Breast epithelium (tissue), 4 donors: ENCODE data around the gene ADH1A. TPM values are rescaled to one million over a fixed set of nuclear protein-coding genes. Genes with fewer than 3 reads are reported as not detected.

Source experiments
- DNase-seq, 2 donors: peaks; one replicate each; pipeline ENCODE4 v3.0.0-alpha.2; 2019; ENCODE audit warnings: low spot score in 2 of 2
- H3K27ac ChIP-seq, 2 donors: fragments of 200-600 bp; sonication (generic) in 1 of 2; one replicate each; pipeline ENCODE4 v1.5.1; 2016 to 2019; ENCODE audit warnings: mild to moderate bottlenecking in 1 of 2
- H3K27me3 ChIP-seq, 2 donors: fragments of 200-600 bp; sonication (generic) in 1 of 2; one replicate each; pipeline versions ENCODE4 v1.5.1 to v1.6.0; 2017 to 2019; ENCODE audit warnings: control low read depth in 1 of 2, mild to moderate bottlenecking in 1 of 2
- H3K36me3 ChIP-seq: fragments of 200-600 bp; one replicate; pipeline ENCODE4 v1.5.1; 2019
- H3K4me1 ChIP-seq, 2 donors: fragments of 200-600 bp; sonication (generic); one replicate each; pipeline ENCODE4 v1.5.1; 2016 to 2019; ENCODE audit warnings: control low read depth in 1 of 2
- H3K4me3 ChIP-seq, 3 donors: fragments of 200-600 bp; sonication (generic); 1 replicate in 2 of 3; 2 replicates in 1 of 3; pipeline ENCODE4 v1.5.1; 2016 to 2019; ENCODE audit warnings: mild to moderate bottlenecking in 3 of 3, moderate library complexity in 2 of 3
- H3K9me3 ChIP-seq, 2 donors: fragments of 200-600 bp; sonication (generic) in 1 of 2; one replicate each; pipeline ENCODE4 v1.5.1; 2016 to 2019; ENCODE audit warnings: control low read depth in 1 of 2
- POLR2A ChIP-seq: fragments of 450-650 bp; IDR thresholded peaks from one replicate; pipeline ENCODE4 v1.6.1; 2016; ENCODE audit warnings: antibody characterized with exemption, mild to moderate bottlenecking, moderate library complexity
- POLR2AphosphoS5 ChIP-seq, 3 donors: sonication (generic); formaldehyde crosslinking; IDR thresholded peaks; one replicate each; pipeline ENCODE4 v1.6.1; 2017; ENCODE audit warnings: antibody characterized with exemption in 3 of 3
- intact Hi-C: fragments of 100-400 bp; cut with DNase I; formaldehyde crosslinking; loops from one replicate; pipeline ENCODE4 v1.15.1; 2023; ENCODE audit warnings: low total_unique reads
- total RNA-seq, 3 donors: library from RNA; depleted of rRNA; stranded (reverse); fragments of >200 nt; gene quantifications; one replicate each; pipeline ENCODE4 v1.1.0, GENCODE V29; 2016
- TF ChIP-seq, protein P1 (sequence below), 3 donors: fragments of 450-650 bp; IDR thresholded peaks; one replicate each; pipeline ENCODE4 v1.5.1; 2016 to 2017; ENCODE audit warnings: antibody characterized with exemption in 3 of 3, mild to moderate bottlenecking in 3 of 3, moderate library complexity in 3 of 3

Gene ADH1A
- total RNA-seq, 3 donors from 2014 or later = 0.66 to 2.3 TPM; not detected in 1

DNA sequence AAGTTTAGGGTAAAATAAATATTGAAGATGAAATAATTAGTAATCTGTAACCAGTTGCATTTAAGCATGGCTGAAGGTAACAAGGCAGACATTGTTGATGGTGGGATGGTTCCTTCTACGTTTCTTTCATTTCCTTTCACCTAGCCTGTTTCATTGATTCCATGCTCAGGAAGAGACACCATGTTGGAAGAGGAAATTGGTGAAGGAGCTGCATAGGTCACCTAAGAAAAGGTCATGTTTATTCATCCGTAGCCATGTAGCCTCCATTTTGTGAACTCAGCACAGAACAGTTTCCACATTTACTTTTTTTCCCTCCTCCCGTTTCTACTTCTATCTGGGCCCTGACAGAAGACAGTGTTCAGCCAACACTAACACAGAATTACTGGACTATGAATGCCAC lies 26.6 kb upstream of the ADH1A start:
- H3K36me3 ChIP-seq = no peaks in the 10 kb centered on the region
- no peaks in the 10 kb centered on the region for H3K27me3 ChIP-seq
- H3K4me1 ChIP-seq = no peaks in the 10 kb centered on the region
- H3K9me3 ChIP-seq = no peaks in the 10 kb centered on the region
- peak overlapping the region in 2 of 3 donors; percentile 40 to 45 for H3K4me3 ChIP-seq
- no peak for TF ChIP-seq POLR2A
- TF ChIP-seq POLR2AphosphoS5 (IDR thresholded peaks at IDR 0.05) = no peak
- TF ChIP-seq, protein P1, sequence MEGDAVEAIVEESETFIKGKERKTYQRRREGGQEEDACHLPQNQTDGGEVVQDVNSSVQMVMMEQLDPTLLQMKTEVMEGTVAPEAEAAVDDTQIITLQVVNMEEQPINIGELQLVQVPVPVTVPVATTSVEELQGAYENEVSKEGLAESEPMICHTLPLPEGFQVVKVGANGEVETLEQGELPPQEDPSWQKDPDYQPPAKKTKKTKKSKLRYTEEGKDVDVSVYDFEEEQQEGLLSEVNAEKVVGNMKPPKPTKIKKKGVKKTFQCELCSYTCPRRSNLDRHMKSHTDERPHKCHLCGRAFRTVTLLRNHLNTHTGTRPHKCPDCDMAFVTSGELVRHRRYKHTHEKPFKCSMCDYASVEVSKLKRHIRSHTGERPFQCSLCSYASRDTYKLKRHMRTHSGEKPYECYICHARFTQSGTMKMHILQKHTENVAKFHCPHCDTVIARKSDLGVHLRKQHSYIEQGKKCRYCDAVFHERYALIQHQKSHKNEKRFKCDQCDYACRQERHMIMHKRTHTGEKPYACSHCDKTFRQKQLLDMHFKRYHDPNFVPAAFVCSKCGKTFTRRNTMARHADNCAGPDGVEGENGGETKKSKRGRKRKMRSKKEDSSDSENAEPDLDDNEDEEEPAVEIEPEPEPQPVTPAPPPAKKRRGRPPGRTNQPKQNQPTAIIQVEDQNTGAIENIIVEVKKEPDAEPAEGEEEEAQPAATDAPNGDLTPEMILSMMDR (IDR thresholded peaks at IDR 0.05) = no peak
- peak overlapping the region in 1 of 2 donors; percentile 78 for H3K27ac ChIP-seq
- DNase-seq = no peak
- intact Hi-C loops = no loop called here

- intact Hi-C loops = no loop called here
- Histone ChIP-seq H3K36me3 (no peaks in the 10 kb centered on the region), H3K27ac (peak overlapping the region in 1 of 2 donors; percentile 10), H3K4me3 (peak overlapping the region in 2 of 3 donors; percentile 40 to 45), H3K27me3 (no peaks in the 10 kb centered on the region), H3K4me1 (no peaks in the 10 kb centered on the region), H3K9me3 (no peaks in the 10 kb centered on the region)
- TF ChIP-seq POLR2A (no peak), POLR2AphosphoS5 (IDR thresholded peaks at IDR 0.05) (peak in 2 of 3 donors; percentile 16 to 21)
- TF ChIP-seq, protein P1 (IDR thresholded peaks at IDR 0.05) = no peak
- no peak for DNase-seq
These were observed 25.1 kb upstream of the ADH1A start for GRCh38 chr4:99315839-99316238.

DNA sequence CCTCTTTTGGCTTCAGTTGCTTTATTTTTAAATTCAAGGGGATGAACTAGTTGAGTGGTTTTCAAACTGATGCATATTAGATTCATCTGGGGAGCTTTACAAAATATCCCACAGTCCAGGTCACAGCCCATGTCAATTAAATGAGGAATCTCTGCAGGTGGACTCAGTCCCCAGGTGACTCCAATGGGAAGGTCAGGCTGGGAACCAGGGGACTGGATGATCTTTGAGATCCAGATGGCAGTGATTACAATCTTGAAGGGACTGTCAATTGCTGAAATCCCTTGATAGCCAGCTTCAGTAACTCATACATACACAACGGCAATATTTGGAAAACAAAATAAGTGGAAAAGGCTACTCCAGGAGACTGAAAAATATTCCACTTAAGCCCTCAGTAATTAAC lies 23.4 kb upstream of the ADH1A start:
- no peaks in the 10 kb centered on the region for H3K9me3 ChIP-seq
- H3K27me3 ChIP-seq = no peaks in the 10 kb centered on the region
- no peaks in the 10 kb centered on the region for H3K36me3 ChIP-seq
- H3K27ac ChIP-seq = peak overlapping the region in 1 of 2 donors; percentile 30
- no peak for DNase-seq
- no peaks in the 10 kb centered on the region for H3K4me1 ChIP-seq
- TF ChIP-seq, protein P1 (IDR thresholded peaks at IDR 0.05) = no peak
- TF ChIP-seq POLR2AphosphoS5 (IDR thresholded peaks at IDR 0.05) (no peak), POLR2A (no peak)
- H3K4me3 ChIP-seq = peak overlapping the region in 1 of 3 donors; percentile 15
- intact Hi-C loops = no loop called here

GRCh38 chr4:99310389-99310788 lies 19.6 kb upstream of the ADH1A start:
- intact Hi-C loops = no loop called here

DNA sequence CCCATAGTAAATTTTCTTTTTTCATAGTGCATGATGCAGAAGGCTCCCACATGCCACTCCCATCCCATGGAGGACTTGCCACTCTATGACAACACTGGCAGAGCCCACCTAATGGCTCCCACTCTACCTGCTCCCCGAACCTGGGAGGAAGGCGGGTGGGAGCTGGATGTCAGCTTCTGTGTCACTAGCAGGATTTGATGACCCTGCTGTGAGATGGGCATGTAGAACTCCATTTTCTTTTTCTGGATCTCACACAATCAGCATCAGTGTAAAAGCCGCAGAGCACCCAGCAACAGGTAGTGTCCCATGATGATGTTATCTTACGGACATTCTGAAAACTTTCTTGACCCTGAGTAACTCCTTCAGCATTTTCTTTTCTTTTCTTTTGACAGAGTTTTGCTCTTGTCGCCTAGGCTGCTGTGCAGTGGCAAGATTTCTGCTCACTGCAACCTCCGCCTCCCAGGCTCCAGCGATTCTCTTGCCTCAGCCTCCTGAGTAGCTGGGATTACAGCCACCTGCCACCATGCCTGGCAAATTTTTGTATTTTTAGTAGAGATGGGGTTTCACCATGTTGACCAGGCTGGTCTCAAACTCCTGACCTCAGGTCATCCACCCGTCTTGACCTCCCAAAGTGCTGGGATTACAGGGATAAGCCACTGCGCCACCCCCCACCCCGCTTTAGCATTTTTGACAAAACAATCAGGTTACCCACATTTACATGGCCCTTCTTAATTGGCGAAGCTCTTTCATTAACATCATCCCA lies 15.0 kb upstream of the ADH1A start:
- H3K36me3 ChIP-seq = no peaks in the 10 kb centered on the region
- H3K9me3 ChIP-seq = no peaks in the 10 kb centered on the region
- intact Hi-C loops = no loop called here
- H3K27ac ChIP-seq = no peak overlapping the region
- no peak for DNase-seq
- no peak overlapping the region for H3K4me3 ChIP-seq
- TF ChIP-seq POLR2AphosphoS5 (IDR thresholded peaks at IDR 0.05) = peak in 2 of 3 donors; percentile 54 to 65
- no peak for TF ChIP-seq POLR2A
- H3K4me1 ChIP-seq = no peaks in the 10 kb centered on the region
- no peaks in the 10 kb centered on the region for H3K27me3 ChIP-seq

More at GRCh38 chr4:99310389-99310788, 19.6 kb upstream of the ADH1A start:
- Histone ChIP-seq H3K27me3 (no peaks in the 10 kb centered on the region), H3K36me3 (no peaks in the 10 kb centered on the region), H3K9me3 (no peaks in the 10 kb centered on the region), H3K4me1 (no peaks in the 10 kb centered on the region), H3K27ac (no peak overlapping the region), H3K4me3 (no peak overlapping the region)
- no peak for DNase-seq
- TF ChIP-seq POLR2A (no peak), POLR2AphosphoS5 (IDR thresholded peaks at IDR 0.05) (no peak)
- TF ChIP-seq, protein P1 (IDR thresholded peaks at IDR 0.05) = no peak
